Stimulated activated CD4-positive, alpha-beta T cell treated with anti-CD3 and anti-CD28 coated beads, Interleukin-1b, Interleukin-23, amount 100 ng/mL, for 4 hours (primary cell): ENCODE results near the gene NECAB3.
"Not testable (repeated sequence)": the region's sequence is repeated elsewhere in the genome, so short reads cannot be mapped to it uniquely, and the experiment has no call there.

ENCODE experiments used
- DNase-seq, 2 donors: peaks; one replicate each; pipeline ENCODE4 v3.0.0-alpha.2; 2020; ENCODE audit warnings: low read depth in 2 of 2

The NECAB3 gene

DNA sequence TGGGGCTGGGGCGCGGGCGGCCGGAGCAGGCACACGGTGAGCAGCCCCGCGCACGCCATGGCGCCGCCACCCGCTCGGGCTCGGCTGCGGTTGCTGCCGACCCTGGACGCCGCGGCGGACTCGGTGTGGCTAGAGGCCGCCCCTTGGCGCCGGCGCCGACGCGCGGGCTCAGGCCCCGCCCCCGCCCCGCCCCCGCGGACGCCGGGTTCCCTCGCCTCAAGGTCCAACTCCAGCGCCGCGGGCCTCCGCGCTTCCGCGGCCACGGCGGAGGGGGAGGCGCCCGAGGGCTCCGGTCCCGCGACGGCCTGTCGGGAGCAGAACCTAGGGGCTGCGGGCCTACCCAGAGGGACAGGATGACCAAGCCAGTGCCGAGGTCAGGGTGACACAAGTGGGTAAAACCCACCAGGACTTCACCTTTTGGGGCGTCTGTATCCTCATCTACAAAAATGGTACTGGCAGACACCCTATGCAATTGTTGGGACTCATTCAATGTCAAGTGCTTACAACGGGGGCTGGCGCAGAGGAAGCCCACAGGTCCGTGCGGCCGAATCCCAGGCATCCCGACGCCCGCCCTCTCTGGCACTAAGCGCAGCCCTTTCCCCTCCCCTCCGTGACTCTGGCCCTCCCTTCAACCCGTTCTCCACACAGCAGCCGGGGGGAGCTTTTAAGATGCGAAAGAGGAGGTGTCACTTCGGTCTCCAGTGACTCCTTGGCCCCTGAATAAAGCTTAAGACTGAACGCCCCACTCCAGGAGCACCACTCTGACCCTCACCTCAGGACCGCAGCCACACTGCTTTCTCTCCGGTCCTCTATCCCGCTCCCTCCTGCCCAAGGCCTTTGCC, at the start of gene NECAB3:
TSS of gene NECAB3 (minus strand) at position 135 of the 842 bp plus-strand sequence. CDS start at position 59, 76 bp downstream.
- peak in 1 of 2 donors; percentile 66 for DNase-seq

DNA sequence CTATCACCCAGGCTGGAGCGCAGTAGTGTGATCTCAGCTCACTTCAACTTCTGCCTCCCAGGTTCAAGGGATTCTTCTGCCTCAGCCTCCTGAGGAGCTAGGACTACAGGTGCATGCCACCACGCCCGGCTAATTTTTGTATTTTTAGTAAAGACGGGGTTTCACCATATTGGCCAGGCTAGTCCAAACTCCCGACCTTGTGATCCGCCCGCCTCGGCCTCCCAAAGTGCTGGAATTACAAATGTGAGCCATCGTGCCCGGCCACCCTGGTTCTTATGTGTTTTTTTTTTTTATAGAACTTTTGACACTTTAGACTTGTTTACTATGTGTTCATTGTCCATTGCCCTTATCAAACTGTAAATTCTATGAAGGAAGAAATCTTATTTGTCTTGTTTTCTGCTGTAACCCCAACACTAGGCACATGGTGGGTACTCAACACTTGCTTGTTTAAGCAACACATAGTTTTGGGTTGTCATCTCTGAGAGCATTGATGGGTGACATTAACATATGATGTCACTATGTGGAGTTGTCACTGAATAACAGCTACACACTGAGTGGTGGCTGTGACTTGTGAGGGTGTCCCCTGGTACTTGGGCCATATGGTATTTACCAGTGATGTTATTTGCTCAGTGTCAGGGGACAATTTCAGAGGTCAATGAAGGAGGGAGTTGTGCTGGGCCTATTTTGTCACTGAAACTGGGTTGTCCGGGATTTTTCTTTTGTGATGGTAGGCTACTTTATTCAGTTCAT, 47.3 kb upstream of the NECAB3 start:
- no peak for DNase-seq

DNA sequence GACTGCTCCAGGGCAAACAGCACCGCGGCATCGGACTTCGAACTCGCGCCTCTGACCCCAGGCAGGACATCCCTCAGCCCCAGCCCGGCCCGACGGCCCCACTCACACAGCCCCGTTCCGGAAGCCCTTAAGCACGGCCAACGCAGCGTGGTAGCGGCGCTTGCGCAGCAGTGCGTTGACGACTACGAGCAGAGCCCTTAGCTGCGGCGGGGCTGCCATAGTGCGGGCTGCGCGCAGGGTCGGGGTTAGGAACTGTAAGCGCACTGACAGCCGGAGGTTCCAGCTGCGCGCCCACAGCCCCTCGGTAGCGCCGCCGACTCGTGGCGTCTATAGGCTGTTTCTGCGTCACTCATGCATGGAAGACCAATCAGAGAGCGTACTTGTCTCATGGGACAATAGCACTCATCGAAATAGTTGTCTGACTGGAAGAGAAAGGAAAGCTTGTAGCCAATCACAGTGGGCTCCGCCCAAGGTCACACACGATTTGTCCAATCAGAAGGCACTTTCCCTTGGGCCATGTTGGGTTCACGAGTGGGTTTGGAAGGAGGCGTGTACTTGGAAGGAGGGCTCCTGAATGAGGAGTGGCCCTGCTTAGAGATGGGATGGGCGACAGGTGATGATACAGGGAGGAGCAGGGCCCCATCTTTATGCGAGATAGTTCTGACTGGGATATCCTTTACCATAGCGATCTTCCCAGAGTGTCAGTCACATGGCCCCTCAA, 45.9 kb upstream of the NECAB3 start, which contains the start of gene PXMP4:
TSS of gene PXMP4 (minus strand) at position 322 of the 721 bp plus-strand sequence. CDS start at position 219, 103 bp downstream.
- peak; percentile 67 to 78 for DNase-seq

DNA sequence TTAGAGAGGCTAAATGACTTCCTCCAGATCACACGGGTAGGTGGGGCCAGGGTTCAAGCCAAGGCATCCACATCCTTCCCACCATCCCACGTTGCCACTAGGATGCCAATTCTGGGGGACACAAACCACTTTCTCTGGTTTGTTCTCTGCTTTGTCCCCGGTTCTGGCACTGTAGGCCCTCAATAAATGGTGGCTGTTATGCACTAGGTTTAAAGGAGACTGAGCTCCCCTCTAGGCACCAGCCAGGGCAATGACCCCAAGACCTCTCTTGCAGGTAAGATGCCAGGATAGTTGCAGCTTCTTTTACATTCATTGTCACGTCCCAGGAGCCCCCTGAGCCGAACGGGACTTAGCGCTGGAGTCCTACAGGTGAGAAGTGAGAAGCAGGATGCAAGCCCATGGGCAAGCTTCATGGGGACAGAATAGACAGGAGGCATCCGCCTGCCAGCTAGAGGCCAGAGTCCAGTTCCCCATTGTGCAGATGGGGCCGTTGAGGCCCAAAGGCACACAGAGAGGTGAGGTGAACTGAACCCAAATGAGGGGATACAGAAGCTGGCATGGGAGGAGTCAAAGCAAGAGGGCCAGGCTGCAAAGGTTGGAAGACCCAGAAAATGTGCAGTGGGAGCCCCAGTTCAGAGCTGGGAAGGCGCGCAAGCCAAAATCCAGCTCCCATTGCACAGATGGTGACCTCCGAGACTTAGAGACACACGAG, 45.2 kb upstream of the NECAB3 start:
- no peak for DNase-seq

- DNase-seq: no peak
Observed at GRCh38 chr20:33716498-33716897, 42.3 kb upstream of the NECAB3 start.

DNA sequence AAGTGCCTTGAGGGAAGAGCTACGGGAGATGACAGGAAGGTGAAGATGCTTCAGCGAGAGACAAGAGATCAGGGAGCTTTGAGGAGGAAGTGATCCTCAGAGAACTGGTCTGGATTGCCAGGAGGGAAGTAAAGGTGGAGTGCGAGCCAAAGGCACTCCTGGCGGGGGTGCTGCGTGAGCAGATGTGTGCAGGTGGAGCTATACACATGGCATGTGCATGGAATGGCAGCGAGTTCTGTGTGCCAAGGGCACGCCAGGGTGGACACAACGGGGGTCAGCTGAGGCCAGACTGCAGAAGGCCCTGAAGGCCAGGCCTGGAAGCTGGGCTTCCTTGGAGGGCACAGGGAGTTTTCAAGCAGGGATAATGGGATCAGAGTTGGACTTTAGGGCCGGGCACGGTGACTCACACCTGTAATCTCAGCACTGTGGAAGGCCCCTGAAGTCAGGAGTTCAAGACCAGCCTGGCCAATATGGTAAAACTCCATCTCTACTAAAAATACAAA, 39.7 kb upstream of the NECAB3 start:
- DNase-seq: no peak

DNA sequence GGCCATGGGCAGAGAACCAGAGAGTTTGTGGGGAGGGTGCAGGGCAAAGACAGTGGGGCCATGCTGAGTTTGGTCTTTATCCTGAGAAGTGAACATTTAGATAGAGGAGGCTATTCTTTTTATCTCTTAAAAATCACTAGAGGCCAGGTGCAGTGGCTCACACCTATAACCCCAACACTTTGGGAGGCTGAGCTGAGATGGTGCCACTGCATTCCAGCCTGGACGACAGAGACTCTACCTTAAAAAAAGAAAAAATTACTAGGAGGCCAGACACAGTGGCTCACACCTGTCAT, 37.2 kb upstream of the NECAB3 start:
- no peak for DNase-seq

GRCh38 chr20:33710681-33711445, 36.6 kb upstream of the NECAB3 start:
- no peak for DNase-seq

DNA sequence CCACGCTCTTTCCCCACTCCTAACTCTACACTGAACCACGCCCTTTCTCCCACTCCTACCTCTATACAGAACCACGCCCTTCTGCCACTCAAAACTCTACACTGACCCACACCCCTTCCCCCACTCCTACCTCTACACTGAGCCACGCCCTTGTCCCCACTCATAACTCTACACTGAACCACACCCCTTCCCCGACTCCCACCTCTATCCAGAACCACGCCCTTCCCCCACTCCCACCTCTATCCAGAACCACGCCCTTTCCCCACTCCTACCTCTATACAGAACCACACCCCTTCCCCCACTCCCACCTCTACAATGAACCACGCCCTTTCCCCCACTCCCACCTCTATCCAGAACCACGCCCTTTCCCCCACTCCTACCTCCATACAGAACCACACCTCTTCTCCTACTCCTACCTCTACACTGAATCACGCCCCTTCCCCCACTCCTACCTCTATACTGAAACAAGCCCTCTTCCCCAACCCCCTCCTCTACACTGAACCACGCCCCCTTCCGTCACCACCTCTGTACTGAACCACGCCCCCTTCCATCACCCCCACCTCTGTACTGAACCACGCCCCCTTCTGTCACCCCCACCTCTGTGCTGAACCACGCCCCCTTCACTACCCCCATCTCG, 35.8 kb upstream of the NECAB3 start:
- DNase-seq: no peak

GRCh38 chr20:33709398-33709797, 35.2 kb upstream of the NECAB3 start:
- DNase-seq: no peak

DNA sequence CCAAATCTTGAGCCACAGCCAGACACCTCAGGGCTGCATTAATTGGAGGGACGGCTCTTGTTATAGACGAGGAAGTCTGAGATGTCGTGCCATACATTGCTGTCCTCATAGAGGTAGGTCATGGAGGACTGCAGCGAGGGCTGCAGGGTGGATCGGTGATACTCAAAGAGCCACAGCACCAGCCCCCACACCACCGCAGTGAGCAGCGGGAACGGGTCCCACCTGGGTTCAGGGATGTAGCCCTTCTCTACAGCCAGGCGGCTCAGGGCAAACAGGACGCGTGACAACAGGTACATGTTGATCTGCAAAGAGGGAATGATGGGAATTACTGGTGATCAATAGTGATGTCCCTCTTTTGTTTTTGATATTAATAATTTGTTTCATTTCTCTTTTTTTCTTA, 33.4 kb upstream of the NECAB3 start:
- DNase-seq: no peak

DNA sequence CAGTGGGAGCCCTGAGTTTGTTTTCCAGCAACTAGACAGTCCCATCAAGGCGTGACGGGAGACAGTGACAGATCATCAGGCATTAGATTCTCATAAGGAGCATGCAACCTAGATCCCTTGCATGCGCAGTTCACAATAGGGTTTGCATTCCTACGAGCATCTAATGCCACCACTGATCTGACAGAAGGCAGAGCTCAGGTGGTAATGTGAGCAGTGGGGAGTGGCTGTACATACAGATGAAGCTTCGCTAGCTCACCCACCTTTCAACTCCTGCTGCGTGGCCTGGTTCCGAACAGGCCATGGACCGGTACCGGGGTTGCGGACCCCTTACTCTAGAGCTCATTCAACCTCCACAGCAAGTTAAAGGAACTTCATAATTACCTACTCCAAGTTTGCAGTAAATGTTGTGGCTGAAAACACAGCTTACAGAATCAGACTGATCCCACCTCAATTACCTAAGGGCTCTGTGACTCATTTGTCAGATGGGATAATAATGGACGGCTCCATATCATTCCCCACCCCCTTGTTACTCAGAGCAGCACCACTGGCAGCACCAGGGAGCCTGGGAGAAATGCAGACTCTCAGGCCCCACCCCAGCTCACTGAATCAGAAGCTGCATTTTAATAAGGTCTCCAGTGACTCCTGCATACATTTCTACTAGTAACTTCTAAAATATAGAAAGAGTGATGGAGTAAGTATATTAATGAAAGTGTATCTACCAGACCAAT, 30.1 kb upstream of the NECAB3 start:
- DNase-seq: no peak

DNA sequence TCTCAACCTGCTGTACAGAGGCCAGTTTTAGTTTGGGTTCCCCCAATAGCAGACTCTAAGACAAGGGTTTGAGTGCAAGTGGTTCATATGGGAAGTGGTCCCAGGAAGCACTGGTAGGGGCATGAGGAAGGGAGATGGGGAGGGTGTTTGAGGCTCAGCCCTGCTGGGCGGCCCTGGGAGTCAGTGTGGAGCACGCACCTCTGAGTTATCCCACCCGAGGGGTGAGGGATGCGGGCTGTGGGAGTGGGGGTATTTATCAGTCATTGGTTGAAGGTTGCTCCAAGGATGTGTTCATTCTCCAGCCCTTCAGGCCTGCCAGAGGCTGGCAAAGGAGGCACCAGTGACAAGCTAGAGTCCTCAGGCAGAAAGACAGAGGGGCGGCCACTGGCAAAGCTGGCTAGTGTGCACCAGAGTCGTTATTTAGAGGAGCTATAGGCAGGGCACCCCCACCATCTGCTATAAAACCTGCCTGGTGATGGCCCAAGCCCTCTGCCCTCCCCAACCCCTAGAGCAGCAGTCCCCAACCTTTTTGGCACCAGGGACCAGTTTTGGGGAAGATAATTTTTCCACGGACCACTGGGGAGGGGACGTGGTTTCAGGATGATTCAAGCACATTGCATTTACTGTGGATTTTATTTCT, 29.4 kb upstream of the NECAB3 start:
- DNase-seq: no peak

GRCh38 chr20:33702861-33703260, 28.6 kb upstream of the NECAB3 start:
- no peak for DNase-seq

DNA sequence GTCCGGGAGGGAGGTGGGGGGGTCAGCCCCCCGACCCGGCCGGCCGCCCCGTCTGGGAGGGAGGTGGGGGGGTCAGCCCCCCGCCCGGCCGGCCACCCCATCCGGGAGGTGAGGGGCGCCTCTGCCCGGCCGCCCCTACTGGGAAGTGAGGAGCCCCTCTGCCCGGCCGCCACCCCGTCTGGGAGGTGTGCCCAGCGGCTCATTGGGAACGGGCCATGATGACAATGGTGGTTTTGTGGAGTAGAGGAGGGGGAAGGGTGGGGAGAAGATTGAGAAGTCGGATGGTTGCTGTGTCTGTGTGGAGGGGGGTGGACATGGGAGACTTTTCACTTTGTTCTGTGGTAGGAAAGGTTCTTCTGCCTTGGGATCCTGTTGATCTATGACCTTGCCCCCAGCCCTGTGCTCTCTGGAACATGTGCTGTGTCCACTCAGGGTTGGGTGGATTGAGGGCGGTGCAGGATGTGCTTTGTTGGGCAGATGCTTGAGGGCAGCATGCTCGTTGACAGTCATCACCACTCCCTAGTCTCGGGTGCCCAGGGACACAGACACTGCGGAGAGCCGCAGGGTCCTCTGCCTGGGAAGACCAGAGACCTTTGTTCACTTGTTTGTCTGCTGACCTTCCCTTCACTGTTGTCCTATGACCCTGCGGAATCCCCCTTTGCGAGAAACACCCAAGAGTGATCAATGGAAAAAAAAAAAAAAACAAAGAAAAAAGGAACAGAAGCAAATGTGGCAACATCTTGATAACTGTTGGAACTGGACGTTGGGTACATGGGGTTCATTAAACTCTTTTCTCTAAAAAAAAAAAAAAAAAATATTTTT, 27.6 kb upstream of the NECAB3 start:
- no peak for DNase-seq

DNA sequence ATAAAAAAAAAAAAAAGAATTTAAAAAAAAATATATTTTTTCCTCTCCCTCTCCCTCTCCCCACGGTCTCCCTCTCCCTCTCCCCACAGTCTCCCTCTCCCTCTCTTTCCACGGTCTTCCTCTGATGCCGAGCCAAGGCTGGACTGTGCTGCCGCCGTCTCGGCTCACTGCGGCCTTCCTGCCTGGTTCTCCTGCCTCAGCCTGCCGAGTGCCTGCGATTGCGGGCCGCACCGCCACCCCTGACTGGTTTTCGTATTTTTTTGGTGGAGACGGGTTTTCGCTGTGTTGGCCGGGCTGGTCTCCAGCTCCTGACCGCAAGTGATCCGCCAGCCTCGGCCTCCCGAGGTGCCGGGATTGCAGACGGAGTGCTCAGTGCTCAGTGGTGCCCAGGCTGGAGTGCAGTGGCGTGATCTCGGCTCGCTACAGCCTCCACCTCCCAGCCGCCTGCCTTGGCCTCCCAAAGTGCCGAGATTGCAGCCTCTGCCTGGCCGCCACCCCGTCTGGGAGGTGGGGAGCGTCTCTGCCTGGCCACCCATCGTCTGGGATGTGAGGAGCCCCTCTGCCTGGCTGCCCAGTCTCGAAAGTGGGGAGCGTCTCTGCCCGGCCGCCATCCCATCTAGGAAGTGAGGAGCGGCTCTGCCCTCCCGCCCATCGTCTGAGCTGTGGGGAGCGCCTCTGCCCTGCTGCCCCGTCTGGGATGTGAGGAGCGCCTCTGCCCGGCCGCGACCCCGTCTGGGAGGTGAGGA, 26.6 kb upstream of the NECAB3 start:
- DNase-seq: not testable (repeated sequence)

DNA sequence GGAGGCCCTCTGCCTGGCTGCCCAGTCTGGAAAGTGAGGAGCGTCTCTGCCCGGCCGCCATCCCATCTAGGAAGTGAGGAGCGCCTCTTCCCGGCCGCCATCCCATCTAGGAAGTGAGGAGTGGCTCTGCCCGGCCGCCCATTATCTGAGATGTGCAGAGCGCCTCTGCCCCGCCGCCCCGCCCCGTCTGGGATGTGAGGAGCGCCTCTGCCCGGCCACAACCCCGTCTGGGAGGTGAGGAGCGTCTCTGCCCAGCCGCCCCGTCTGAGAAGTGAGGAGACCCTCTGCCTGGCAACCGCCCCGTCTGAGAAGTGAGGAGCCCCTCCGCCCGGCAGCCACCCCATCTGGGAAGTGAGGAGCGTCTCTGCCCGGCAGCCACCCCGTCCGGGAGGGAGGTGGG, 24.7 kb upstream of the NECAB3 start:
- not testable (repeated sequence) for DNase-seq

- DNase-seq: no peak
Observed at GRCh38 chr20:33697129-33697528, 22.9 kb upstream of the NECAB3 start.
